Liver (tissue), 9 donors: ENCODE data around the gene TULP4. TPM values are rescaled to one million over a fixed set of nuclear protein-coding genes. Genes with fewer than 3 reads are reported as not detected.

Experiments
- DNase-seq: peaks from one replicate; pipeline ENCODE4 v3.0.0-alpha.2; 2017; ENCODE audit warnings: low spot score
- H3K27ac ChIP-seq, 2 donors: one replicate each; pipeline ENCODE4 v1.7.0; 2013; ENCODE audit warnings: inconsistent platforms in 2 of 2, low read length in 2 of 2, control low read depth in 1 of 2, low read depth in 1 of 2, mild to moderate bottlenecking in 1 of 2
- H3K27me3 ChIP-seq, 4 donors: one replicate each; pipeline versions ENCODE4 v1.6.1 to v1.7.0; 2013; ENCODE audit warnings: low read length in 3 of 4, inconsistent platforms in 1 of 4, mild to moderate bottlenecking in 1 of 4, moderate library complexity in 1 of 4; ENCODE audit not compliant: control insufficient read depth in 4 of 4, insufficient read depth in 4 of 4
- H3K36me3 ChIP-seq, 4 donors: one replicate each; pipeline versions ENCODE4 v1.6.1 to v1.7.0; 2013; ENCODE audit warnings: low read length in 3 of 4, mild to moderate bottlenecking in 3 of 4, low read depth in 1 of 4, moderate library complexity in 1 of 4; ENCODE audit not compliant: control insufficient read depth in 4 of 4, insufficient read depth in 3 of 4
- H3K4me1 ChIP-seq, 4 donors: one replicate each; pipeline versions ENCODE4 v1.6.1 to v1.7.0; 2013; ENCODE audit warnings: low read length in 3 of 4, mild to moderate bottlenecking in 3 of 4, moderate library complexity in 1 of 4; ENCODE audit not compliant: control insufficient read depth in 4 of 4, insufficient read depth in 4 of 4
- H3K4me3 ChIP-seq, 3 donors: one replicate each; pipeline versions ENCODE4 v1.6.1 to v1.7.0; 2013; ENCODE audit warnings: low read length in 3 of 3, control low read depth in 1 of 3, low read depth in 1 of 3, mild to moderate bottlenecking in 1 of 3
- H3K9ac ChIP-seq, 2 donors: one replicate each; pipeline ENCODE4 v1.7.0; 2013; ENCODE audit warnings: low read length in 2 of 2, mild to moderate bottlenecking in 2 of 2, moderate library complexity in 2 of 2, control low read depth in 1 of 2, low read depth in 1 of 2
- H3K9me3 ChIP-seq, 4 donors: one replicate each; pipeline versions ENCODE4 v1.6.1 to v1.7.0; 2013; ENCODE audit warnings: low read length in 3 of 4; ENCODE audit not compliant: control insufficient read depth in 4 of 4
- ATF3 ChIP-seq: IDR thresholded peaks from 2 replicates; pipeline ENCODE4 v1.6.1; 2016; ENCODE audit warnings: antibody characterized with exemption
- CTCF ChIP-seq: fragments of 150-350 bp; IDR thresholded peaks from 2 replicates; pipeline ENCODE4 v1.5.1; 2017; ENCODE audit warnings: improper control_type of control experiment, low read depth, low read length; ENCODE audit not compliant: missing input control
- EGR1 ChIP-seq, 2 donors: IDR thresholded peaks; 2 replicates each; pipeline ENCODE4 v1.6.1; 2016 to 2018; ENCODE audit warnings: antibody characterized with exemption in 2 of 2, low read depth in 2 of 2
- FOXA1 ChIP-seq: IDR thresholded peaks from 2 replicates; pipeline ENCODE4 v1.6.1; 2016; ENCODE audit warnings: antibody characterized with exemption
- GABPA ChIP-seq, 2 donors: IDR thresholded peaks in 1 of 2; conservative IDR thresholded peaks in 1 of 2; 2 replicates each; pipeline ENCODE4 v1.6.1; 2016; ENCODE audit warnings: antibody characterized with exemption in 2 of 2, mild to moderate bottlenecking in 1 of 2, moderate library complexity in 1 of 2
- HNF4A ChIP-seq, 2 donors: conservative IDR thresholded peaks; 2 replicates each; pipeline ENCODE4 v1.6.1; 2016; ENCODE audit warnings: antibody characterized with exemption in 2 of 2, mild to moderate bottlenecking in 2 of 2
- JUND ChIP-seq, 2 donors: IDR thresholded peaks; 2 replicates each; pipeline ENCODE4 v1.6.1; 2016; ENCODE audit warnings: antibody characterized with exemption in 2 of 2
- MAX ChIP-seq: IDR thresholded peaks from 2 replicates; pipeline ENCODE4 v1.6.1; 2016; ENCODE audit warnings: antibody characterized with exemption
- NR2F2 ChIP-seq: IDR thresholded peaks from 2 replicates; pipeline ENCODE4 v1.6.1; 2016; ENCODE audit warnings: antibody characterized with exemption
- RAD21 ChIP-seq, 2 donors: IDR thresholded peaks; 2 replicates each; pipeline ENCODE4 v1.6.1; 2016; ENCODE audit warnings: antibody characterized with exemption in 2 of 2, mild to moderate bottlenecking in 2 of 2
- REST ChIP-seq: IDR thresholded peaks from 2 replicates; pipeline ENCODE4 v1.6.1; 2016; ENCODE audit warnings: antibody characterized with exemption, mild to moderate bottlenecking
- RXRA ChIP-seq, 2 donors: IDR thresholded peaks; 2 replicates each; pipeline ENCODE4 v1.6.1; 2017 to 2018; ENCODE audit warnings: antibody characterized with exemption in 2 of 2, mild to moderate bottlenecking in 1 of 2
- SP1 ChIP-seq: IDR thresholded peaks from 2 replicates; pipeline ENCODE4 v1.6.1; 2018; ENCODE audit warnings: antibody characterized with exemption, mild to moderate bottlenecking
- TAF1 ChIP-seq: conservative IDR thresholded peaks from 2 replicates; pipeline ENCODE4 v1.6.1; 2016; ENCODE audit warnings: antibody characterized with exemption, mild to moderate bottlenecking
- YY1 ChIP-seq: IDR thresholded peaks from 2 replicates; pipeline ENCODE4 v1.6.1; 2016; ENCODE audit warnings: antibody characterized with exemption, mild to moderate bottlenecking
- ZBTB33 ChIP-seq: IDR thresholded peaks from 2 replicates; pipeline ENCODE4 v1.6.1; 2016; ENCODE audit warnings: antibody characterized with exemption
- WGBS: extraction: QIAGEN DNeasy Blood & Tissue Kit; methylation state at CpG from one replicate; pipeline ENCODE4 v1.1.7; 2013; 5-methylcytosine and 5-hydroxymethylcytosine counted together
- polyA plus RNA-seq, 2 donors: library from polyadenylated mRNA; stranded (reverse) in 1 of 2; unstranded in 1 of 2; fragments of 200-250 nt in 1 of 2; fragments of >200 nt in 1 of 2; fragmentation: Nextera tagmentation in 1 of 2; extraction: Ambion mirVana in 1 of 2; gene quantifications; one replicate each; pipeline versions ENCODE4 v1.2.1 to v1.2.3, GENCODE V29; 2013 to 2015
- total RNA-seq, 2 donors: library from RNA; depleted of rRNA; stranded (reverse); fragments of >200 nt; gene quantifications; one replicate each; pipeline ENCODE4 v1.2.3, GENCODE V29; 2014
- donor health status: healthy.
- donor health status: healthy.
- donor health status: healthy.
- donor health status: healthy.
- donor health status: healthy.

The TULP4 gene
- total and polyA plus RNA-seq, 4 donors, result 2.2 to 53.3 (median 18.0) TPM

GRCh38 chr6:158452191-158452590 is 139.9 kb downstream of the TULP4 start:
- 91% methylated on average over 7 of the region's 7 CpGs for whole genome bisulfite sequencing
- DNase-seq, result no peak
- Histone ChIP-seq H3K27me3 (no peaks in the 10 kb centered on the region), H3K9me3 (no peaks in the 10 kb centered on the region), H3K9ac (no peak overlapping the region), H3K4me3 (no peak overlapping the region), H3K27ac (no peak overlapping the region), H3K36me3 (peaks cover 0 to 13% (median 11%) of the 10 kb centered on the region in 4 donors), H3K4me1 (no peaks in the 10 kb centered on the region)
- no peak for TF ChIP-seq ZBTB33

- WGBS, result 95% methylated on average over 7 of the region's 7 CpGs
- TF ChIP-seq NR2F2 (no peak), CTCF (no peak), TAF1 (no peak), EGR1 (IDR thresholded peaks at IDR 0.05; ENCODE audit: low read depth in 2 of 2) (no peak), RAD21 (IDR thresholded peaks at IDR 0.05) (no peak), RXRA (IDR thresholded peaks at IDR 0.05) (no peak), REST (no peak), GABPA (IDR thresholded peaks at IDR 0.05 in 1 of 2, conservative IDR thresholded peaks at IDR 0.05 in 1 of 2) (no peak), YY1 (no peak), HNF4A (conservative IDR thresholded peaks at IDR 0.05) (no peak), MAX (no peak), ATF3 (no peak), SP1 (no peak), JUND (IDR thresholded peaks at IDR 0.05) (no peak), FOXA1 (no peak), ZBTB33 (no peak)
Observed at GRCh38 chr6:158457131-158457530, 144.9 kb downstream of the TULP4 start.

More at GRCh38 chr6:158457131-158457530, 144.9 kb downstream of the TULP4 start:
- Histone ChIP-seq H3K27ac (no peak overlapping the region), H3K36me3 (peaks cover 0 to 15% (median 6%) of the 10 kb centered on the region in 4 donors), H3K4me3 (no peak overlapping the region), H3K4me1 (no peaks in the 10 kb centered on the region), H3K27me3 (no peaks in the 10 kb centered on the region), H3K9me3 (no peaks in the 10 kb centered on the region), H3K9ac (no peak overlapping the region)
- no peak for DNase-seq
